Lower leg skin (tissue), 4 donors: ENCODE data around the gene POU2AF2. TPM values are rescaled to one million over a fixed set of nuclear protein-coding genes. Genes with fewer than 3 reads are reported as not detected.

Source experiments
- DNase-seq, 2 donors: peaks; one replicate each; pipeline ENCODE4 v3.0.0-alpha.2; 2019; ENCODE audit warnings: low spot score in 2 of 2
- H3K4me3 ChIP-seq: fragments of 200-600 bp; sonication (generic); 2 replicates; pipeline ENCODE4 v1.5.1; 2017; ENCODE audit warnings: mild to moderate bottlenecking, low read depth; ENCODE audit not compliant: poor library complexity, severe bottlenecking
- CTCF ChIP-seq, 3 donors: fragments of 450-650 bp; IDR thresholded peaks; one replicate each; pipeline ENCODE4 v1.5.1; 2016; ENCODE audit warnings: antibody characterized with exemption in 3 of 3, mild to moderate bottlenecking in 3 of 3, moderate library complexity in 2 of 3
- POLR2A ChIP-seq, 2 donors: fragments of 450-650 bp; IDR thresholded peaks; one replicate each; pipeline ENCODE4 v1.6.1; 2016 to 2017; ENCODE audit warnings: antibody characterized with exemption in 2 of 2, mild to moderate bottlenecking in 1 of 2, moderate library complexity in 1 of 2
- WGBS, 2 donors: methylation state at CpG; one replicate each; pipeline ENCODE4 v1.1.5; 2018; 5-methylcytosine and 5-hydroxymethylcytosine counted together
- intact Hi-C: fragments of 100-400 bp; cut with DNase I; formaldehyde crosslinking; loops from one replicate; pipeline ENCODE4 v1.15.0; 2023; ENCODE audit warnings: low total_unique reads
- total RNA-seq, 4 donors: library from RNA; depleted of rRNA; stranded (reverse); fragments of >200 nt; gene quantifications; one replicate each; pipeline ENCODE4 v1.1.0, GENCODE V29; 2016

POU2AF2 gene
- total RNA-seq, 4 donors from 2014 or later, result not detected

GRCh38 chr11:111307472-111308108 is 62.1 kb downstream of the POU2AF2 start:
- 68 to 79% methylated on average over 3 of the region's 3 CpGs for WGBS, 2 donors
- no peak for TF ChIP-seq POLR2A (IDR thresholded peaks at IDR 0.05)
- no peak for TF ChIP-seq CTCF (IDR thresholded peaks at IDR 0.05)
- intact Hi-C loops, result no loop called here
- DNase-seq, result no peak
- no peak overlapping the region for H3K4me3 ChIP-seq

- intact Hi-C loops, result no loop called here
- H3K4me3 ChIP-seq, result no peak overlapping the region
- DNase-seq, result no peak
- WGBS, 2 donors, result 73% methylated on average over 7 of the region's 7 CpGs
- TF ChIP-seq CTCF (IDR thresholded peaks at IDR 0.05), result no peak
- TF ChIP-seq POLR2A (IDR thresholded peaks at IDR 0.05), result no peak
These were observed 62.6 kb downstream of the POU2AF2 start for GRCh38 chr11:111308140-111308539.

GRCh38 chr11:111309215-111309915 is 63.8 kb downstream of the POU2AF2 start:
- no peak for DNase-seq
- intact Hi-C loops, result no loop called here
- TF ChIP-seq POLR2A (IDR thresholded peaks at IDR 0.05), result no peak
- no peak for TF ChIP-seq CTCF (IDR thresholded peaks at IDR 0.05)
- H3K4me3 ChIP-seq, result no peak overlapping the region
- WGBS, 2 donors, result 68 to 76% methylated on average over 5 of the region's 5 CpGs

- no peak overlapping the region for H3K4me3 ChIP-seq
- TF ChIP-seq CTCF (IDR thresholded peaks at IDR 0.05) (no peak), POLR2A (IDR thresholded peaks at IDR 0.05) (no peak)
- intact Hi-C loops, result no loop called here
- no peak for DNase-seq
- WGBS, 2 donors, result 54 to 59% methylated on average over 3 of the region's 3 CpGs
These were observed 64.6 kb downstream of the POU2AF2 start for GRCh38 chr11:111310088-111310487.

GRCh38 chr11:111310723-111311122 is 65.2 kb downstream of the POU2AF2 start:
- DNase-seq, result no peak
- intact Hi-C loops, result no loop called here
- TF ChIP-seq CTCF (IDR thresholded peaks at IDR 0.05) (no peak), POLR2A (IDR thresholded peaks at IDR 0.05) (no peak)
- H3K4me3 ChIP-seq, result no peak overlapping the region
- WGBS, 2 donors, result 79 to 92% methylated on average over 6 of the region's 6 CpGs
